AG04450 (cell line): ENCODE results near the gene SLC51B. TPM values are rescaled to one million over a fixed set of nuclear protein-coding genes. Genes with fewer than 3 reads are reported as not detected.
"Not testable (repeated sequence)": the region's sequence is repeated elsewhere in the genome, so short reads cannot be mapped to it uniquely, and the experiment has no call there.

Source experiments
- CTCF ChIA-PET: fragments of 300-600, 350-600 bp; formaldehyde crosslinking; extraction: SDS; loops from one replicate; lab custom pipeline; 2022; ENCODE audit warnings: antibody characterized with exemption, inconsistent platforms; lab: Charles Lee
- POLR2A ChIA-PET: fragments of 350-600 bp; formaldehyde crosslinking; extraction: SDS; loops from one replicate; lab custom pipeline; 2021; ENCODE audit warnings: antibody characterized with exemption, inconsistent platforms; lab: Yijun Ruan, JAX
- DNase-seq: peaks from one replicate; pipeline ENCODE4 v3.0.0-alpha.2; 2011; ENCODE audit warnings: low read depth, low spot score
- H3K27ac ChIP-seq: one replicate; pipeline ENCODE4 v1.5.1; 2012; ENCODE audit warnings: low read depth, low read length, control low read depth
- H3K27me3 ChIP-seq: one replicate; pipeline ENCODE4 v1.6.0; 2012; ENCODE audit warnings: low read length; ENCODE audit not compliant: control insufficient read depth, insufficient read depth
- H3K4me3 ChIP-seq: 2 replicates; pipeline ENCODE4 v1.5.1; 2011; ENCODE audit warnings: mild to moderate bottlenecking, low read depth, low read length, control low read depth
- H3K9me3 ChIP-seq: 2 replicates; pipeline ENCODE4 v1.5.1; 2012; ENCODE audit warnings: low read length; ENCODE audit not compliant: control insufficient read depth, insufficient read depth
- CTCF ChIP-seq: IDR thresholded peaks from 2 replicates; pipeline ENCODE4 v1.5.1; 2011; ENCODE audit warnings: low read depth, low read length, control low read depth, inconsistent platforms
- polyA plus RNA-seq: library from polyadenylated mRNA; depleted of rRNA; stranded (reverse); fragments of >200 nt; gene quantifications from 2 replicates; pipeline ENCODE4 v1.2.3, GENCODE V29; 2011

The SLC51B gene
- polyA plus RNA-seq, 1 experiment, result 0.61 TPM

GRCh38 chr15:65097651-65098263 is 52.6 kb downstream of the SLC51B start:
- DNase-seq, result no peak
- POLR2A ChIA-PET, result no interaction called here
- no peak for TF ChIP-seq CTCF
- Histone ChIP-seq H3K4me3 (no peak overlapping the region), H3K27me3 (no peaks in the 10 kb centered on the region), H3K9me3 (no peaks in the 10 kb centered on the region), H3K27ac (no peak overlapping the region)
- CTCF ChIA-PET, result no interaction called here

GRCh38 chr15:65099336-65099735 is 54.1 kb downstream of the SLC51B start:
- POLR2A ChIA-PET, result no interaction called here
- no peak for DNase-seq
- Histone ChIP-seq H3K9me3 (no peaks in the 10 kb centered on the region), H3K4me3 (no peak overlapping the region), H3K27me3 (no peaks in the 10 kb centered on the region), H3K27ac (no peak overlapping the region)
- no peak for TF ChIP-seq CTCF
- CTCF ChIA-PET, result interaction anchor here (0.5 to 3.4 kb wide), 4 partner anchors 10 to 66 kb away, joined by 3 to 78 read pairs (median 4); no protein-coding TSS in a partner anchor

GRCh38 chr15:65099801-65100200 is 54.6 kb downstream of the SLC51B start:
- H3K27ac ChIP-seq, DNase-seq, H3K27me3 ChIP-seq, H3K4me3 ChIP-seq, H3K9me3 ChIP-seq, POLR2A ChIA-PET: not testable (repeated sequence)
- CTCF ChIA-PET, result interaction anchor here (0.5 to 3.4 kb wide), 4 partner anchors 9 to 67 kb away, joined by 3 to 78 read pairs (median 4); no protein-coding TSS in a partner anchor

GRCh38 chr15:65100442-65100841 is 55.3 kb downstream of the SLC51B start:
- no peak overlapping the region for H3K27ac ChIP-seq
- no peaks in the 10 kb centered on the region for H3K9me3 ChIP-seq
- POLR2A ChIA-PET, result no interaction called here
- H3K27me3 ChIP-seq, result no peaks in the 10 kb centered on the region
- DNase-seq, result no peak
- TF ChIP-seq CTCF, result no peak
- CTCF ChIA-PET, result interaction anchor here (1.7 to 4.0 kb wide), 4 partner anchors 14 to 68 kb away, joined by 9 to 127 read pairs (median 54); partner anchors contain the start of gene UBAP1L
- H3K4me3 ChIP-seq, result no peak overlapping the region

GRCh38 chr15:65101411-65101890 is 56.3 kb downstream of the SLC51B start:
- ChIA-PET CTCF (interaction anchor here (0.5 to 4.0 kb wide), 40 partner anchors 8 to 411 kb away, joined by 3 to 127 read pairs (median 5); partner anchors contain the start of genes RASL12, SLC51B and UBAP1L), POLR2A (interaction anchor here (0.6 to 1.1 kb wide), 6 partner anchors 12 to 511 kb away, joined by 3 to 5 read pairs (median 4); partner anchors contain the start of gene CLPX)
- Histone ChIP-seq H3K9me3 (no peaks in the 10 kb centered on the region), H3K27ac (no peak overlapping the region), H3K27me3 (no peaks in the 10 kb centered on the region), H3K4me3 (no peak overlapping the region)
- peak; percentile 36 for DNase-seq
- peak; percentile 93 for TF ChIP-seq CTCF
